ENCODE results near the gene SDK1.
A peak's percentile ranks its signal among the peaks of the same experiment; 100 is the strongest.

The SDK1 gene

DNA sequence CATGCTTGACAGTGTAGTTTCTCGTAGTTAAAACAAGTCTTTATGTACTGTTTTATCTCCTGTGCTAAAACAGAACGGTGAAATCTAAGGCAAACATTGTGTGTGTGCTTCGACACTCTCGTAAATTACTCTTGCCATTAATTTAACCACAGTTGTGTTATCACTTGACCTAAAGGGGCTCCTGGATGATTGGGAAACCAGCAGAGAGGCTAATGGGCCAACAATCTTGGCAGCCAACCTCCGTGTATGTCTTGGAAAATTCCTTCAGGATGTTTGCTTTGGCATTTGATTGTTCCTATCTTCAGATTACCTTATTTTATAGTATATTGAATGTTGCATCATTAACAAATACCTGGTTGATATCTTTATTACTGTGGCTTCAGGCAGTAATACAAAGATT is 409.5 kb downstream of the SDK1 start:
- H3K18ac ChIP-seq (ENCODE audit: low read length), result no peak overlapping the region
- H2BK12ac ChIP-seq (ENCODE audit: low read length), result no peak overlapping the region
- no peak for DNase-seq
- peaks cover 4 to 7% of the 10 kb centered on the region in 2 experiments for H3K4me1 ChIP-seq (ENCODE audit: control insufficient read depth in 1 of 2, insufficient read depth in 2 of 2, low read length in 2 of 2)
- no peak overlapping the region for H4K12ac ChIP-seq (ENCODE audit: low read depth, low read length)
- no peaks in the 10 kb centered on the region for H3K27me3 ChIP-seq (ENCODE audit: insufficient read depth, low read length)
- H3K23ac ChIP-seq (ENCODE audit: low read length), result no peak overlapping the region
- no peak overlapping the region for H2BK120ac ChIP-seq (ENCODE audit: insufficient read depth, low read length, poor library complexity)
- H4K8ac ChIP-seq (ENCODE audit: low read depth, low read length), result no peak overlapping the region
- H3K4me2 ChIP-seq (ENCODE audit: low read length), result no peak overlapping the region
- no peaks in the 10 kb centered on the region for H3K36me3 ChIP-seq (ENCODE audit: control insufficient read depth in 1 of 2, insufficient read depth in 2 of 2, low read length in 2 of 2)
- no peaks in the 10 kb centered on the region for H3K79me2 ChIP-seq (ENCODE audit: control insufficient read depth, insufficient read depth, low read length, poor library complexity)
- no peak overlapping the region for H2BK5ac ChIP-seq (ENCODE audit: low read depth, low read length, poor library complexity)
- H3K14ac ChIP-seq (ENCODE audit: low read length), result no peak overlapping the region
- no peak overlapping the region for H3K27ac ChIP-seq (ENCODE audit: low read depth, low read length)
- H3K9me3 ChIP-seq (ENCODE audit: insufficient read depth, low read depth, low read length), result peaks cover 3% of the 10 kb centered on the region
- no peak overlapping the region for H3K9ac ChIP-seq (ENCODE audit: low read length)
- H4K91ac ChIP-seq (ENCODE audit: low read depth, low read length), result no peak overlapping the region
- H3K4me3 ChIP-seq (ENCODE audit: low read depth, low read length), result no peak overlapping the region
- no CpG with 5 or more reads among the region's 5 CpGs for WGBS (ENCODE audit: extremely low coverage, insufficient coverage, insufficient read length)
- no peak overlapping the region for H2AK5ac ChIP-seq (ENCODE audit: low read length)
- no peaks in the 10 kb centered on the region for H3K79me1 ChIP-seq (ENCODE audit: low read length)
- H2AFZ ChIP-seq (ENCODE audit: insufficient read depth, low read length, poor library complexity), result no peak overlapping the region
- H3K4ac ChIP-seq (ENCODE audit: low read depth, low read length), result no peak overlapping the region

GRCh38 chr7:3712841-3713240 is 411.8 kb downstream of the SDK1 start:
- Histone ChIP-seq H3K14ac (ENCODE audit: low read length) (no peak overlapping the region), H3K79me1 (ENCODE audit: low read length) (no peaks in the 10 kb centered on the region), H2BK120ac (ENCODE audit: insufficient read depth, low read length, poor library complexity) (no peak overlapping the region), H2AK5ac (ENCODE audit: low read length) (no peak overlapping the region), H2BK5ac (ENCODE audit: low read depth, low read length, poor library complexity) (no peak overlapping the region), H2AFZ (ENCODE audit: insufficient read depth, low read length, poor library complexity) (no peak overlapping the region), H4K91ac (ENCODE audit: low read depth, low read length) (no peak overlapping the region), H3K4ac (ENCODE audit: low read depth, low read length) (no peak overlapping the region), H3K27me3 (ENCODE audit: insufficient read depth, low read length) (no peaks in the 10 kb centered on the region), H3K9me3 (ENCODE audit: insufficient read depth, low read depth, low read length) (peaks cover 3% of the 10 kb centered on the region), H3K36me3 (ENCODE audit: control insufficient read depth in 1 of 2, insufficient read depth in 2 of 2, low read length in 2 of 2) (no peaks in the 10 kb centered on the region), H3K23ac (ENCODE audit: low read length) (no peak overlapping the region), H3K4me1 (ENCODE audit: control insufficient read depth in 1 of 2, insufficient read depth in 2 of 2, low read length in 2 of 2) (peaks cover 4 to 7% of the 10 kb centered on the region in 2 experiments), H3K27ac (ENCODE audit: low read depth, low read length) (no peak overlapping the region), H3K18ac (ENCODE audit: low read length) (no peak overlapping the region), H3K4me3 (ENCODE audit: low read depth, low read length) (no peak overlapping the region), H3K9ac (ENCODE audit: low read length) (no peak overlapping the region), H3K4me2 (ENCODE audit: low read length) (no peak overlapping the region), H4K12ac (ENCODE audit: low read depth, low read length) (no peak overlapping the region), H2BK12ac (ENCODE audit: low read length) (no peak overlapping the region), H3K79me2 (ENCODE audit: control insufficient read depth, insufficient read depth, low read length, poor library complexity) (no peaks in the 10 kb centered on the region), H4K8ac (ENCODE audit: low read depth, low read length) (no peak overlapping the region)
- WGBS (ENCODE audit: extremely low coverage, insufficient coverage, insufficient read length), result no CpG with 5 or more reads among the region's 6 CpGs
- DNase-seq, result no peak

GRCh38 chr7:3721422-3721821 is 420.4 kb downstream of the SDK1 start:
- H4K8ac ChIP-seq (ENCODE audit: low read depth, low read length), result no peak overlapping the region
- H3K4ac ChIP-seq (ENCODE audit: low read depth, low read length), result no peak overlapping the region
- no peak overlapping the region for H4K12ac ChIP-seq (ENCODE audit: low read depth, low read length)
- H3K9me3 ChIP-seq (ENCODE audit: insufficient read depth, low read depth, low read length), result no peaks in the 10 kb centered on the region
- H4K91ac ChIP-seq (ENCODE audit: low read depth, low read length), result no peak overlapping the region
- no peaks in the 10 kb centered on the region for H3K4me1 ChIP-seq (ENCODE audit: control insufficient read depth in 1 of 2, insufficient read depth in 2 of 2, low read length in 2 of 2)
- no peak overlapping the region for H3K14ac ChIP-seq (ENCODE audit: low read length)
- H2BK12ac ChIP-seq (ENCODE audit: low read length), result no peak overlapping the region
- H2AFZ ChIP-seq (ENCODE audit: insufficient read depth, low read length, poor library complexity), result no peak overlapping the region
- H2AK5ac ChIP-seq (ENCODE audit: low read length), result no peak overlapping the region
- DNase-seq, result no peak
- H2BK5ac ChIP-seq (ENCODE audit: low read depth, low read length, poor library complexity), result no peak overlapping the region
- no peak overlapping the region for H3K23ac ChIP-seq (ENCODE audit: low read length)
- H2BK120ac ChIP-seq (ENCODE audit: insufficient read depth, low read length, poor library complexity), result no peak overlapping the region
- H3K79me1 ChIP-seq (ENCODE audit: low read length), result no peaks in the 10 kb centered on the region
- no peak overlapping the region for H3K4me2 ChIP-seq (ENCODE audit: low read length)
- H3K18ac ChIP-seq (ENCODE audit: low read length), result no peak overlapping the region
- no peaks in the 10 kb centered on the region for H3K27me3 ChIP-seq (ENCODE audit: insufficient read depth, low read length)
- no peak overlapping the region for H3K27ac ChIP-seq (ENCODE audit: low read depth, low read length)
- no CpG with 5 or more reads among the region's 3 CpGs for WGBS (ENCODE audit: extremely low coverage, insufficient coverage, insufficient read length)
- H3K4me3 ChIP-seq (ENCODE audit: low read depth, low read length), result no peak overlapping the region
- no peak overlapping the region for H3K9ac ChIP-seq (ENCODE audit: low read length)
- H3K79me2 ChIP-seq (ENCODE audit: control insufficient read depth, insufficient read depth, low read length, poor library complexity), result no peaks in the 10 kb centered on the region
- no peaks in the 10 kb centered on the region for H3K36me3 ChIP-seq (ENCODE audit: control insufficient read depth in 1 of 2, insufficient read depth in 2 of 2, low read length in 2 of 2)

DNA sequence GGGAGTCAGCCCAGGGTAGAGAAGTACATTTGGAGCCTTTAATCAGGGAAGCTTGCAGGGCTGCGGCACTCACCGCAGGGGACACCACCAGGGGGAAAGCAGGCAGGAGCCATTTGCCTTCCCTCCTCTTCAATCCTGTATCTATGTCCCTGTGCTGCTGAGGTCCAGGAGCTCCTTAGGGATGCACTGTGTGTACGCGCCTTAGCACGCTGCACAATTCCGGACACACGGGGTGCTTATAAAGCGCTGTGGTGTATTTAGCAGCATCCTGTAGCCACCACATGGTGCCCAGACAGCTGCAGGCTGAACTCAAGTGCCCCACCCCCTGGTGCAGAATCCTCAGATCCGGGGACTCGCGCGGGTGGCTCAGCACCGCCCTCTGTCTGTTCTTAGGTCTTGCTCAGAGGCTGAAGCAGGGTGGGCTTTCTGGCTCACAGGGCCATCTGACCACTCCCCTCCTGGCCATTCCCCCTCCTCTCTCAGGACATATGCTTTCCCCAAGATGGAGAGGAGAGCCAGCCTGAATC is 421.4 kb downstream of the SDK1 start:
- Histone ChIP-seq H3K79me1 (ENCODE audit: low read length) (no peaks in the 10 kb centered on the region), H2BK12ac (ENCODE audit: low read length) (no peak overlapping the region), H3K4me2 (ENCODE audit: low read length) (no peak overlapping the region), H3K23ac (ENCODE audit: low read length) (no peak overlapping the region), H2BK120ac (ENCODE audit: insufficient read depth, low read length, poor library complexity) (no peak overlapping the region), H3K27ac (ENCODE audit: low read depth, low read length) (no peak overlapping the region), H3K9ac (ENCODE audit: low read length) (no peak overlapping the region), H3K9me3 (ENCODE audit: insufficient read depth, low read depth, low read length) (no peaks in the 10 kb centered on the region), H4K91ac (ENCODE audit: low read depth, low read length) (no peak overlapping the region), H3K14ac (ENCODE audit: low read length) (no peak overlapping the region), H3K27me3 (ENCODE audit: insufficient read depth, low read length) (no peaks in the 10 kb centered on the region), H4K8ac (ENCODE audit: low read depth, low read length) (no peak overlapping the region), H3K18ac (ENCODE audit: low read length) (no peak overlapping the region), H3K4me3 (ENCODE audit: low read depth, low read length) (no peak overlapping the region), H4K12ac (ENCODE audit: low read depth, low read length) (no peak overlapping the region), H3K4me1 (ENCODE audit: control insufficient read depth in 1 of 2, insufficient read depth in 2 of 2, low read length in 2 of 2) (no peaks in the 10 kb centered on the region), H3K79me2 (ENCODE audit: control insufficient read depth, insufficient read depth, low read length, poor library complexity) (no peaks in the 10 kb centered on the region), H3K36me3 (ENCODE audit: control insufficient read depth in 1 of 2, insufficient read depth in 2 of 2, low read length in 2 of 2) (no peaks in the 10 kb centered on the region), H3K4ac (ENCODE audit: low read depth, low read length) (no peak overlapping the region), H2AK5ac (ENCODE audit: low read length) (no peak overlapping the region), H2AFZ (ENCODE audit: insufficient read depth, low read length, poor library complexity) (no peak overlapping the region), H2BK5ac (ENCODE audit: low read depth, low read length, poor library complexity) (no peak overlapping the region)
- no CpG with 5 or more reads among the region's 13 CpGs for WGBS (ENCODE audit: extremely low coverage, insufficient coverage, insufficient read length)
- DNase-seq, result peak in 1 of 2 donors; percentile 7

All from trophoblast cell (in vitro differentiated cells and primary cell).